ENCODE results near the gene COL15A1.

- TF ChIP-seq CTCF (IDR thresholded peaks at IDR 0.05 in 8 of 11, conservative IDR thresholded peaks at IDR 0.05 in 3 of 11) (no peak), POLR2A (IDR thresholded peaks at IDR 0.05) (no peak)
Measured at GRCh38 chr9:99069546-99069945, 125.8 kb downstream of the COL15A1 start.

All from spleen (tissue), 7 donors.